Omental fat pad (tissue), 4 donors: ENCODE results near the gene ARPC3. TPM values are rescaled to one million over a fixed set of nuclear protein-coding genes. Genes with fewer than 3 reads are reported as not detected.
A peak's percentile ranks its signal among the peaks of the same experiment; 100 is the strongest.
"Not testable (repeated sequence)": the region's sequence is repeated elsewhere in the genome, so short reads cannot be mapped to it uniquely, and the experiment has no call there.

Experiments used
- ATAC-seq: fragments of 150-250 bp; one replicate; pipeline ENCODE4 v1.9.1; 2016; ENCODE audit warnings: mild to moderate bottlenecking, moderate library complexity; ENCODE audit not compliant: low FRiP score
- DNase-seq: peaks from one replicate; pipeline ENCODE4 v3.0.0-alpha.2; 2019; ENCODE audit warnings: low spot score
- CTCF ChIP-seq, 3 donors: fragments of 450-650 bp; IDR thresholded peaks; one replicate each; pipeline ENCODE4 v1.5.1; 2016 to 2017; ENCODE audit warnings: antibody characterized with exemption in 3 of 3, mild to moderate bottlenecking in 3 of 3, moderate library complexity in 2 of 3
- total RNA-seq, 4 donors: library from RNA; depleted of rRNA; stranded (reverse); fragments of >200 nt; gene quantifications; one replicate each; pipeline ENCODE4 v1.1.0, GENCODE V29; 2016

The ARPC3 gene
- total RNA-seq = 100 to 1,000 TPM; 389 to 434 (median 424) TPM

- TF ChIP-seq CTCF (IDR thresholded peaks at IDR 0.05) = no peak
- DNase-seq = peak; percentile 81
- peak; percentile 99 for ATAC-seq
Observed at GRCh38 chr12:110449799-110450497, at the start of gene ARPC3. Gene ARPC3, minus strand, starts transcription at chr12:110450337. Its CDS starts 77 bp downstream, at chr12:110450260.

GRCh38 chr12:110498984-110499706 is 49.0 kb upstream of the ARPC3 start:
- no peak for ATAC-seq
- TF ChIP-seq CTCF (IDR thresholded peaks at IDR 0.05) = no peak
- no peak for DNase-seq

- no peak for DNase-seq
- TF ChIP-seq CTCF (IDR thresholded peaks at IDR 0.05) = no peak
- no peak for ATAC-seq
Observed at GRCh38 chr12:110475426-110475825, 25.3 kb upstream of the ARPC3 start.

GRCh38 chr12:110468214-110469048 is 18.3 kb upstream of the ARPC3 start, which contains the start of the genes FAM216A and GPN3:
Gene FAM216A, plus strand, starts transcription at chr12:110468845. Its CDS starts 31 bp downstream, at chr12:110468876.
Gene GPN3, minus strand, starts transcription at chr12:110468257. Its CDS starts 54 bp downstream, at chr12:110468203.
- DNase-seq (peak; percentile 90), ATAC-seq (peak; percentile 97)
- no peak for TF ChIP-seq CTCF (IDR thresholded peaks at IDR 0.05)

- DNase-seq = no peak
- no peak for ATAC-seq
Observed at GRCh38 chr12:110467847-110468213, 17.7 kb upstream of the ARPC3 start.

GRCh38 chr12:110466791-110467190 is 16.7 kb upstream of the ARPC3 start:
- ATAC-seq (no peak), DNase-seq (no peak)
- TF ChIP-seq CTCF (IDR thresholded peaks at IDR 0.05) = no peak

More at GRCh38 chr12:110467847-110468213, 17.7 kb upstream of the ARPC3 start:
- no peak for TF ChIP-seq CTCF (IDR thresholded peaks at IDR 0.05)

GRCh38 chr12:110465765-110466164 is 15.6 kb upstream of the ARPC3 start:
- DNase-seq = not testable (repeated sequence)

More at GRCh38 chr12:110465765-110466164, 15.6 kb upstream of the ARPC3 start:
- ATAC-seq = not testable (repeated sequence)
